HFF-Myc (cell line): ENCODE results near the gene METAP1D.

Experiments used
- DNase-seq: peaks from one replicate; pipeline ENCODE4 v3.0.0-alpha.2; 2011; ENCODE audit warnings: low read depth; ENCODE audit errors: extremely low read depth
- H3K4me3 ChIP-seq: replicated peaks from 2 replicates; pipeline ENCODE4 v1.5.1; 2011; ENCODE audit warnings: low read depth, mild to moderate bottlenecking, control low read depth, low read length
- CTCF ChIP-seq: IDR thresholded peaks from 2 replicates; pipeline ENCODE4 v1.5.1; 2012; ENCODE audit warnings: mild to moderate bottlenecking, low read depth, low read length, control low read depth; ENCODE audit errors: missing control alignments

The METAP1D gene

DNA sequence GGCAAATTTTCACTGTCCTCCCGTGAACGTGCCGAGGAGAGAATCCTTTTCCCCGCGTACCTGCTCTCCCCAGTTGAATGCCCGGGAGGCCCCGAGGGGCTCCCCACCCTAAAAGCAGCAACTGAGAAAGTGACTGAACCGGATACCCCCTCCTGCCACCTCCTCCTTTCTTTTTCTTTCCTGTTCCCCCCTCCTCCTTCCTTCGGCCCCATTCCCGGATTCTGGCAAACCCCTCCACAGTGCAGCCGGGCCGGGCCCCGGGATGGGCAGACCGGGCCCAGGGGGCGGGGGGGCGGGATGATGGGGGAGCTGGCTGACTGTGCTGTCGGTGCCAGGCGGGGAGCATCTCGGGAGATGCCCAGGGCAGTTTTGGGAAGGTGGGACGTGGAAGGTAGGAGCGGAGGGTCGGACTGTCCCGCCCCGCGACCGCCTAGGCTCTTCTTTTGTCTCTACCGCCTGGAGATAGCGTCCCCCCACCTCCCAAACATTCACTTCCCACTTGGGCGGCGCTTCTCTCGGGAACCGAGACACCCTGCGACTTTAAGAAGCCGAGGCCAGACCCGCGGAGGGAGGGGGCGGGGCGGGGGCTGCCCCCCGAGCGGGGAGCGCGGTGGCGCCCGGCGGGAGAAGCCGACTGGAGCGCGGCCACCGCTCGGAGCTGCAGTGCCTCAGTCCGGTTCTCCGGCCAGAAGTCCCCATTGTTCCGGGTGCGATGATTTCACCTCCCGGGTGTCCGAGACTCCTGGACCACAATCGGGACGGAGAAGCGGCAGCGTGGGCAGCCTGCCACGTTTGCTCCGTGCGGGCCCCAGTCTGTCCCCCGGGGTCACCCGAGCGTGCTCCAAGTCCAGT, 94.8 kb downstream of the METAP1D start:
- no peak for TF ChIP-seq CTCF
- peak overlapping the region; percentile 55 for H3K4me3 ChIP-seq
- DNase-seq: no peak

GRCh38 chr2:172095146-172095904, 95.6 kb downstream of the METAP1D start:
- H3K4me3 ChIP-seq: peak overlapping the region; percentile 55
- no peak for TF ChIP-seq CTCF
- DNase-seq: no peak

- H3K4me3 ChIP-seq: peak overlapping the region; percentile 55
- no peak for DNase-seq
- TF ChIP-seq CTCF: peak; percentile 22
These were observed 96.3 kb downstream of the METAP1D start for GRCh38 chr2:172095905-172096625.

DNA sequence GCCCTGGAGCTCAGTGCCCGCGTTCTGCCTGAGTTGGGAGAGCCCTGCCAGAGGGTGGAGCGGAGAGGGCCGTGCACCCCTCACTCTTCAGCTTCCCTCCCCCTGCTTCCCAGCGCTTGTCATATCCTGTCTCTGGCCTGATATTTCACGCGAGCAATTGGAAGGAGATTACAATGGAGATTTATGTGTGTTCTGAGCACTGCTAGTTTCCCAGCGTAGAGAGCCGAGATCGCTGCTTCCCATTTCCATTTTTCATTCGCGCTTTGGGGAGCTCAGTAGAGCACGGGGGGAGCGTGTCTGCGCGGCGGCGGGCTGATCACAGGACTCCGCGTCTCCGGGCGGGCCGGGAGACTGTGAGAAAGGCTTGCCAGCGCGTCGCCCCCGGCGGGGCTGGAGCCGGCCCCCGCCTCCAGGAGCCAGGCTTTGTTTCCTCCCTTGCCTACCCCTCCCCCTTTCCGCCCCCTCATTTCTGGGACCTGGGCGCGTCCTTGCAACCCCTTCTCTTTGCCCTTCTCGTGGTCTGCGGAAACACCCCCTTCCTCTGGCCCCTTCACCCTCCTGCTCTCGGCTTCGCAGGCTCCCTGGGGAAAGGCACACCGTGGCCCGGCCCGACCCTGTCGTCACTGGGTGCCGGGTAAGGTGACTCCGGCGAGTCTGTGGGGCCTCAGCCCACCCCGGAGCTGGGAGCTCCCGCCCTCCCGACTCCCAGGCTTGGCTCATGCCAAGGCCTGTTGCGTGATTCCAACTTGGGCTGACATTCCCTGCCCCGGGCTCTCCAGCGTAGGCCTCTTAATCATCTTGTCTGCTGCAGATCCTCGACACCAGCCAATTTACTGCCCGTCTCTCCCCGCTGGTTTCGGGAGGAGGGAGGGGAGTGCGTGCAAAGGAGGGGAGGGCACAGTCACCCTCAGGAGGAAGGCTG, 97.1 kb downstream of the METAP1D start:
- H3K4me3 ChIP-seq: peak overlapping the region; percentile 55
- DNase-seq: no peak
- TF ChIP-seq CTCF: no peak

DNA sequence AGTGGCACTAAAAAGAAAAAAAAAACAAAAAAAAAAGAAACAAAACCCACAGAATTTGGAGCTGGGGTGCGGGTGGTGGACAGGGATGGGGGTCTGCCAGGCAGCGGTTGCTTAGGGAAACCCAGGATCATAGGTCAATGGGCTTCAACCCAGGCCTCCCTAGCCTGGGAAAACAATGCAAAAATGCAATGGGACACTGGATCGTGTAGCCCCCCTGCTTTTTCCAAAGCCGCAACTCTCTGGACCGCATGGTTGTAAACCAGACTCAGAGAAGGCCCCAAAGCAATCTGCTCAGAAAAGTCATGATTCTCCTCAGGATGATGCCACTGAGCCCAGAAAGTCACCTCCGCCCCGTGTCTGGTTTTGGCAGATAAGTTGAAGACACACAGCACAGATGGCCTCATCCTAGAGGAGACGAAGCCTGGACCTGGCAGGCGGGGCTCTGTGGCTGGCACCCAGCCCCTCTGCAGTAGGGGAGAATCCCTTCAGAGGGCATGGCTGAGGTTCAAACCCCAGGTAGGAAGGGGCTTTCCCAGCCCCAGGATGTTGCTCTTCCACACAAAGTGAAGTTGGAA, 97.9 kb downstream of the METAP1D start:
- no peak for DNase-seq
- TF ChIP-seq CTCF: no peak
- H3K4me3 ChIP-seq: peak overlapping the region; percentile 55
